GM12865 (cell line): ENCODE data around the gene OPCML.

Experiments
- DNase-seq: peaks from one replicate; pipeline ENCODE4 v3.0.0; 2010; ENCODE audit warnings: low read depth
- H3K4me3 ChIP-seq: 2 replicates; pipeline ENCODE4 v1.5.1; 2011; ENCODE audit warnings: mild to moderate bottlenecking, low read depth, low read length, control low read depth
- TF ChIP-seq, protein P1 (sequence below): IDR thresholded peaks from 2 replicates; pipeline ENCODE4 v1.5.1; 2011; ENCODE audit warnings: low read length, control low read depth, low read depth, inconsistent platforms; ENCODE audit not compliant: insufficient read depth; ENCODE audit errors: missing control alignments

OPCML gene

DNA sequence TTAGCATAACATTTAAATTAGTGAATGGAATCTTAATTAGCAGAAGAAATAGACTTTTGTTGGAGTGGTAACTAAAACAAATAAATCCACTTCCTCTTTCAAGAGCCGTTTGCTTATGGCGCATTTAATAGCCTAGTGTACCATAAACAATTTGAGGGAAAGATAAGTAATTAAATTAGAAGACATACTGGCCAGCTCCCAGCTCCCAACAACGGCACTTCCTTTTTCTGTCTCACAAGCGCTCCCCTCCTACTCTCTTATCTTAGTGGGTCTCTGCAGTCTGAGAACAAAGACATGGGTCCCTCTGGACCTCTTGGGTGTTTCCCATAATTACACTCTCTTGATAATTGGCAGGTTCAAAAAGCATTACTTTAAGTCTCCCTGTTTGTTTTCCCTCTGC, 146.0 kb downstream of the OPCML start:
- DNase-seq = no peak
- TF ChIP-seq, protein P1, sequence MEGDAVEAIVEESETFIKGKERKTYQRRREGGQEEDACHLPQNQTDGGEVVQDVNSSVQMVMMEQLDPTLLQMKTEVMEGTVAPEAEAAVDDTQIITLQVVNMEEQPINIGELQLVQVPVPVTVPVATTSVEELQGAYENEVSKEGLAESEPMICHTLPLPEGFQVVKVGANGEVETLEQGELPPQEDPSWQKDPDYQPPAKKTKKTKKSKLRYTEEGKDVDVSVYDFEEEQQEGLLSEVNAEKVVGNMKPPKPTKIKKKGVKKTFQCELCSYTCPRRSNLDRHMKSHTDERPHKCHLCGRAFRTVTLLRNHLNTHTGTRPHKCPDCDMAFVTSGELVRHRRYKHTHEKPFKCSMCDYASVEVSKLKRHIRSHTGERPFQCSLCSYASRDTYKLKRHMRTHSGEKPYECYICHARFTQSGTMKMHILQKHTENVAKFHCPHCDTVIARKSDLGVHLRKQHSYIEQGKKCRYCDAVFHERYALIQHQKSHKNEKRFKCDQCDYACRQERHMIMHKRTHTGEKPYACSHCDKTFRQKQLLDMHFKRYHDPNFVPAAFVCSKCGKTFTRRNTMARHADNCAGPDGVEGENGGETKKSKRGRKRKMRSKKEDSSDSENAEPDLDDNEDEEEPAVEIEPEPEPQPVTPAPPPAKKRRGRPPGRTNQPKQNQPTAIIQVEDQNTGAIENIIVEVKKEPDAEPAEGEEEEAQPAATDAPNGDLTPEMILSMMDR = no peak
- H3K4me3 ChIP-seq = no peak overlapping the region

DNA sequence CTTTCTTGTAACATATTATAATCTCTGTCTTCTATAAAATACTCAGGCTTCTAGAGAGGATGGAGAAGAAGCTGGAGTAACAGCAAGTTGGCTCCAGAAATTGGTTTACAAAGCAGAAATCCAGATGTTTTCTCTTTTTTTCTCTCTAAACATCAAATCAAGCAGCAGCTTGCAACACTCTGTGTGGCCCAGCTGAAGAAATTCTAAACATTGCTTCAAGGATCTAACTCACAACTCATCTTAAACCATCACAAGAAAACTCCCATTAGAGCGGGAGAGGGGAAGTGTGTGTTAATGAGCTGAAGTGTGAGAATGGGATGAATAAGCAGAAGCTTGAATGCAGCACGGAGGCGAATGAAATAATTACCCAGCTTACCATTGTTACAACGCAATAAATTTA, 146.5 kb downstream of the OPCML start:
- no peak for DNase-seq
- TF ChIP-seq, protein P1 = no peak
- H3K4me3 ChIP-seq = no peak overlapping the region

DNA sequence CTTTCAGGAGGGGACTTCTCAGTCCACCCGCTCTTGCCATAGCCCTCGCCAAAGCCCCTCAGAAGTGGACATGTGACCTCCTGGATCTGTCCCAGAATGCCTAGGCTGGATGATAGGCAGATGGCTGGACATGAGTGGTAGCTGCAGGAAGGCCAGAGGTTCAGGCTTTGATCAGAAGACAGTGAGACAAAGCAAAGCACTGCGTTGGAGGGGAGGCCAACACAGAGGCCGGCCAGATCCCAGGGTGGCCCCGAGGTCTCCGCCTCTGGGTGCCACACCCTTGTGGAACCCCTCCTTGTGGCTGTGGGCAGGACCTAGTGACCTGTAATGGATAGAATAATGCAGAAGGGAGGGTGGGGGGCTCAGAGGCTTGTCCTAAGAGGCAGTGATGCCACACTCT, 147.6 kb downstream of the OPCML start:
- TF ChIP-seq, protein P1 = no peak
- DNase-seq = no peak
- H3K4me3 ChIP-seq = no peak overlapping the region

DNA sequence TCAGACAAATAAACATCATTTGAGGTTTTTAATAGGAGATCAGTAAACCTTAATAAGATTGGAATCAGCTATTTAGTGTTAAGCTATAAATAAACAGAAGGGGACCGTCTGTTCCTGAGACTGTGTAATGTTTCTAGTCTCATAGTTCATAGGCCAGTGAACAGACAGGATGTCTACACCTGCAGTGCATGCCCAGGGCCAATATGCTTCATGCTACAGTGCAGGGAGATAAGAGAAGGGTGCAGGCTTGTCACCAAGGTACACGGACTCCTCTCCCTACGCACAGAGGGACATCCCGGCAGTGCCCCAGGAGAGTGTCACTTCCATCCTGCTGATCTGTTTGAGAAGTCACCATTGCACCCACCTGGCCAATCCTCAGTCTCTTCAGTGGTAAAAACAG, 148.6 kb downstream of the OPCML start:
- TF ChIP-seq, protein P1 = no peak
- DNase-seq = no peak
- H3K4me3 ChIP-seq = no peak overlapping the region

DNA sequence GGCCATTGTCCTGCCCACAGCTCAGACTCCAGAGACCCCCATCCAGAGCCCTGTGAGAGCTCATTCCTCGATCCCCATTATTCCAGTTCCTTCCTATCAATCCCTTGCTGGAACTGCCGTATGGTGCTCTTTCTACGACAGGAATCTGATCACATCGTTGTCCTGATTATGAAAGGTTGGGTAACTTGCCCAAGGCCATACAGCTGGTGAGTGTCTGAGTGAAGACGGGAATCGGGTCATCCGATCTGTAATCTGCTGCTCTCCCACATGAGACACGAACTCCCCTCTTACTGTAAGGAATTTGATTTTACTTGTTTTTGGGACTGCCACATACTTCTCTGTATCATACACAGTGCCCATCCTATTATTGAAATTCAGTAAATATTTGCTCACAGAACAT, 149.1 kb downstream of the OPCML start:
- no peak overlapping the region for H3K4me3 ChIP-seq
- TF ChIP-seq, protein P1 = no peak
- DNase-seq = no peak

DNA sequence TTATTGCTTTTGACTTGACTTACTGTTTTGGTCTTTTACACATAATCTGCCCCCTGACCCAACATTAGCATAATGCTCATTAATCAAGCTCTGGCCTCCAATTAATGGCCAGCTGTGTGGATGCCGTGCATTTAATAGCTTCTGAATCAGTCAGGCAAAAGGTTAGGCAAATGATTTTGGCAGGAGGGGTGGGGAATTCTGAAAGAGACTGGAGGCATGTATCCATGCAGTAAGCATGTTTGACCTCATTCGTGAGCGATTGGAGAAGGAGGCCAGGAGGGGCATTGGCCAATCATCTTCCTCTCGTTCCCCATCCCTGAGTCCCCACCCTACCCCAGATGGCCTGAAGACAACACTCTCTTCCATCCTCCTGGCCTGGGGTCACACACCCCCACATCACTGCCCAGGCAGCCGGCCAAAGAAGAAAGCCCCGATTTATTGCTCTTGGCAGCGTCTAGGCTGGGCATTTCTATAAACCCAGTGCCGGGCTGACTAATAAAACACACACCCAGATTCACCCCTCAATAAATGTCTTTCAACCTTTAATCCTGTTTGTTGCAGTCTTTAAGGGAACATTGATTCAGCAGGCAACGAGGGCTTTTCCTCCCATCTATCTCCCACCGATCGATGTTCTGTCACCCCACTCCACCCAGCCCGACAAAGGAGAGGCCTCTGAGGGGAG, 150.0 kb downstream of the OPCML start:
- DNase-seq = no peak
- H3K4me3 ChIP-seq = no peak overlapping the region
- TF ChIP-seq, protein P1 = no peak

DNA sequence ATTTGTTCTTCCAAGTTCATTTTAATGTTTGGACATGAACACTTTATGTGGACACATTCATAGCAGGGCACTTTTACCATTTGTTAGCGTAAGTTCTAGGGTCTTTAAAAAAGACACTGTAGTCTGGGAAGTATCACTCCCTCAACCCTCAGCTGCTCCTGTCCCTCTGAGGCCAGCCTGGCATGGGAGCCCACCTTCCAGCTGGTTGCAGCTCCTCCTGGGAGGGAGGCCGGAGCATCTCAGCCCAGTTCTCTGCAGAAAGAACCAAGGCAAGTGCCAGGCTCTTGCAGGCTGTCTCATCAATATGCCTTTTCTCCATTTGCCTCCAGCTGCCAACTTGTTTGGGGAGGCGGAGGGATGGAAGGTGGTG, 150.6 kb downstream of the OPCML start:
- no peak for DNase-seq
- TF ChIP-seq, protein P1 = no peak
- no peak overlapping the region for H3K4me3 ChIP-seq
